Measurements from ENCODE around the gene CRMP1. TPM values are rescaled to one million over a fixed set of nuclear protein-coding genes. Genes with fewer than 3 reads are reported as not detected.

The CRMP1 gene
- total RNA-seq, 1 experiment from 2014 or later: not detected

GRCh38 chr4:5890063-5890727 is 2.7 kb downstream of the CRMP1 start:
- Mint-ChIP-seq H3K4me3 (ENCODE audit: low read depth, unreplicated experiment) (no peak overlapping the region), H3K4me1 (ENCODE audit: low read depth, unreplicated experiment) (no peaks in the 10 kb centered on the region), H3K36me3 (ENCODE audit: insufficient read depth, unreplicated experiment) (no peaks in the 10 kb centered on the region), H3K9me3 (ENCODE audit: low read depth, unreplicated experiment) (peaks cover 3% of the 10 kb centered on the region), H3K27ac (ENCODE audit: unreplicated experiment) (no peak overlapping the region), H3K27me3 (ENCODE audit: unreplicated experiment) (peaks cover 6% of the 10 kb centered on the region)
- CTCF ChIA-PET: no interaction called here
- no peak for DNase-seq
- no peak for TF ChIP-seq CTCF (IDR thresholded peaks at IDR 0.05; ENCODE audit: unreplicated experiment)
- no TSS peak for BruUV-seq (replicated peaks)
- intact Hi-C loops (cut with micrococcal nuclease; ENCODE audit: unreplicated experiment): no loop called here

GRCh38 chr4:5889002-5889696 is 3.7 kb downstream of the CRMP1 start:
- no peaks in the 10 kb centered on the region for H3K4me1 Mint-ChIP-seq (ENCODE audit: low read depth, unreplicated experiment)
- no peaks in the 10 kb centered on the region for H3K36me3 Mint-ChIP-seq (ENCODE audit: insufficient read depth, unreplicated experiment)
- CTCF ChIA-PET: no interaction called here
- BruUV-seq (replicated peaks): no TSS peak
- intact Hi-C loops (cut with micrococcal nuclease; ENCODE audit: unreplicated experiment): no loop called here
- H3K4me3 Mint-ChIP-seq (ENCODE audit: low read depth, unreplicated experiment): no peak overlapping the region
- no peak for TF ChIP-seq CTCF (IDR thresholded peaks at IDR 0.05; ENCODE audit: unreplicated experiment)
- H3K9me3 Mint-ChIP-seq (ENCODE audit: low read depth, unreplicated experiment): peaks cover 5% of the 10 kb centered on the region
- no peak overlapping the region for H3K27ac Mint-ChIP-seq (ENCODE audit: unreplicated experiment)
- peaks cover 12% of the 10 kb centered on the region for H3K27me3 Mint-ChIP-seq (ENCODE audit: unreplicated experiment)
- no peak for DNase-seq

DNA sequence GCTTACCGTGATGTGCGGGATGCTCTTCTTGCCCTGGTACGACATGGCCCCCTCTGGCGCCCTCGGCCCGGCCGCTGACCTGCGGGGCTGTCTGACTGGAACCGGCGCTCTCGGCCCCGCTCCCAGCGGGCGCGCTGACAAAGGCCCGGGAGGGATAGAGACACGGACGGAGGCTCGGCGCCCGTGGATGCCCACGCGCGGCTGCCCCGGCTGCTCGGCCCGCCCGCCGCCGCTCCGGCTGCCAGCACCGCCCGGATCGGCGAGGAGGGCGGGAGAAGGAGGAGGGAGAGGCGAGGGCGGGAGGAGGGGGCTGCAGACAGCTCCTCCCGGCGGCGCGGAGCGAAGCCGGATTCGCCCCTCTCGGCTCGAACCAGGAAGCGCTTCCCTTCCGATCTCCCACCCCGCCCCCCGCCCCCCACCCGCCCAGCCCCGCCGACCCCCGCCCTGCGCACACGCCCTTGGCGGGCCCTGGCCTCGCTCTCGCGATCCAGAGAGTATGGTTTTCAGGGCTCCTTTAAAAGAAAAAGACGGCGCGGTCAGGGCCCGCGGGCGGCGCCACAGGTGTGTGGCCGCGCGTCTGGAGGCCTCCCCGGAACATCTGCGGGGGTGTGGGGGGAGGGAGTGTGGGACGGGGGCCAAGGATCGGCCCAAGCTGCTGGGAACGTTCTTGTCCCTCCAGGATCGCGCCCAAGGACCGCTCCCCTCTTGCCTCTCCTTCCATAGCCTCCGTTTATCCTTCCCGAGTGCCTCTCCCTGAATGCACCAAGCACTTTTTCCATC is 4.5 kb downstream of the CRMP1 start:
- intact Hi-C loops (cut with micrococcal nuclease; ENCODE audit: unreplicated experiment): no loop called here

More for the DNA sequence above, 4.5 kb downstream of the CRMP1 start:
- TF ChIP-seq CTCF (IDR thresholded peaks at IDR 0.05; ENCODE audit: unreplicated experiment): no peak
- H3K9me3 Mint-ChIP-seq (ENCODE audit: low read depth, unreplicated experiment): peaks cover 5% of the 10 kb centered on the region
- CTCF ChIA-PET: no interaction called here
- no peak overlapping the region for H3K27ac Mint-ChIP-seq (ENCODE audit: unreplicated experiment)
- no peak overlapping the region for H3K4me3 Mint-ChIP-seq (ENCODE audit: low read depth, unreplicated experiment)
- H3K4me1 Mint-ChIP-seq (ENCODE audit: low read depth, unreplicated experiment): no peaks in the 10 kb centered on the region
- peaks cover 12% of the 10 kb centered on the region for H3K27me3 Mint-ChIP-seq (ENCODE audit: unreplicated experiment)
- BruUV-seq (replicated peaks): no TSS peak
- DNase-seq: no peak
- H3K36me3 Mint-ChIP-seq (ENCODE audit: insufficient read depth, unreplicated experiment): no peaks in the 10 kb centered on the region

All from Calu3 (cell line).